CD4-positive, alpha-beta T cell treated with Interleukin-10 for 1 hour (primary cell): ENCODE data around the gene METTL3.
A peak's percentile ranks its signal among the peaks of the same experiment; 100 is the strongest.

Source experiments
- DNase-seq: peaks from one replicate; pipeline ENCODE4 v3.0.0-alpha.2; 2020

The METTL3 gene

DNA sequence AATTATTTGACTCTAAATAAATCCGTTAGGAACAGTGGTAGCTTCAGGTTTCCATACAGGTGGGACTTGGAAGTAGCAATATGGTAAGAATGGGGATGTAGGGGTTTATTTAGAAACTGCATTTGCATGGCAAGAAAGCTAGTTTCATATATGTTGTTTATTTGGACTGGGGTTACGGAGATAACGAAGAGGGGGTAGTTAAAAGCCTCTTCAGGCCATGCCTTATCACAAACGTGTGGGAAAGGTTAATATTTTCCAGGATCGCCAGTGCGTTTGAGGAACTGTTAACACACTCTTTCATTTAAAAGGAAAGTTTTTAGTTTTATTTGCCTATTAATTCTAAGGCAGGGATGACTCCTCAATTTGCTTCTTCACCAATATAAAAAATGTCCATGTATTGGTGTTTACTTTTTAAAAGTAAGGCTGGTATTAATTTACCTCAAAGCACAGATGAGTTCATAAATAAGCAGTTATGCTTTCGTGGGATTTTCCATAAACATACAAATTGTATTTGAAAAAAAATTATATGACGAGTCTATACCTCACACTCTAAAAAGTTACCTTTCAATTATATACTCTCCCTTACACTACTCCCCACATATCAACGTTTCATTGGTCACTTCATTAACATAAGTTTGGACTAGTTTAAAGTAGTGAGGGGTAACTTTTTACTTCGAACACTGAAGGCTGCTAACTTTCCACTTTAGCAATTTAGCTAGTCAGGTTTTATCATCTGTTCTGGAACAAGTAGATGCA, 35.2 kb downstream of the METTL3 start:
- no peak for DNase-seq

- no peak for DNase-seq
Measured at GRCh38 chr14:21467616-21468015, 43.5 kb downstream of the METTL3 start.

GRCh38 chr14:21455912-21456667, 55.0 kb downstream of the METTL3 start, which contains the start of gene CHD8:
TSS of gene CHD8 (minus strand) at chr14:21456123. CDS start at chr14:21431643, 24,480 bp downstream.
- DNase-seq = peak; percentile 99

- no peak for DNase-seq
Measured at GRCh38 chr14:21455592-21455911, 55.6 kb downstream of the METTL3 start.

DNA sequence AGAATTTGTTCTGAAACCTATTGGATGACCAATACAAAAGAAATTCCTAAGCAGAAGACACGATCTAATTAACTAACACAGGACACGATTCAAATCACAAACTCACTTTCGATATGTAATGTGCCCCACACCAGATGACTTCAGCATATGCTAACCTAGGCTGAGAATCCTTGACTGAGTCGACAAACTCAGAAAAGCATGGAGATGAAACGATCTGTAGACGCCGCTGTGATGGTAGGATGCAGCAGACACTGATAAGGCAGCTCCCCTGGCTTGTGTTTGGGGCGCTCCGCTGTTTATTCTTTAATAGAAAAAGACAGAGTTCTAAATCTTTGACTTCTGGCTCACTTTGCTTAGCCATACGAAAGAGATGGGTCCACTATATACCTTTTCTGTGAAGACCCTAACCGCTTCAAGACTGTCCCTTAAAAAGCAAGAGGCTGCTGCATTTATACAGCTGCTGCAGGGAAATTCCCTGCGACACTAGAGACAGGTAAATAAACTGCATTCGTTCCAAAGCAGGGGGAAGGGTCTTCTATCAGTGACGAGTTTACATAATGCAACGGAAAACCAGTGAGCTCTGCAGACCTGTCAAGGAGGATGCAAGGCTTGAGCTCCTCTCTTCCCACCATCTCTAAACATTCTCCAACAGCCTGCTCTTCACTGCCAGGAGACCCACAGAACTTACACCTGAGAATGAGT, 56.1 kb downstream of the METTL3 start:
- DNase-seq = peak; percentile 51

GRCh38 chr14:21449899-21450216, 61.3 kb downstream of the METTL3 start:
- no peak for DNase-seq
